GM18517 (cell line): ENCODE results near the gene SLC35G6.
"Not testable (repeated sequence)": the region's sequence is repeated elsewhere in the genome, so short reads cannot be mapped to it uniquely, and the experiment has no call there.

Experiments
- ATAC-seq: cut with Tn5 transposase; IDR thresholded peaks from one replicate; pipeline ENCODE4 v1.9.1; 2021; ENCODE audit warnings: mild to moderate bottlenecking, moderate library complexity; ENCODE audit not compliant: unreplicated experiment

Gene SLC35G6

DNA sequence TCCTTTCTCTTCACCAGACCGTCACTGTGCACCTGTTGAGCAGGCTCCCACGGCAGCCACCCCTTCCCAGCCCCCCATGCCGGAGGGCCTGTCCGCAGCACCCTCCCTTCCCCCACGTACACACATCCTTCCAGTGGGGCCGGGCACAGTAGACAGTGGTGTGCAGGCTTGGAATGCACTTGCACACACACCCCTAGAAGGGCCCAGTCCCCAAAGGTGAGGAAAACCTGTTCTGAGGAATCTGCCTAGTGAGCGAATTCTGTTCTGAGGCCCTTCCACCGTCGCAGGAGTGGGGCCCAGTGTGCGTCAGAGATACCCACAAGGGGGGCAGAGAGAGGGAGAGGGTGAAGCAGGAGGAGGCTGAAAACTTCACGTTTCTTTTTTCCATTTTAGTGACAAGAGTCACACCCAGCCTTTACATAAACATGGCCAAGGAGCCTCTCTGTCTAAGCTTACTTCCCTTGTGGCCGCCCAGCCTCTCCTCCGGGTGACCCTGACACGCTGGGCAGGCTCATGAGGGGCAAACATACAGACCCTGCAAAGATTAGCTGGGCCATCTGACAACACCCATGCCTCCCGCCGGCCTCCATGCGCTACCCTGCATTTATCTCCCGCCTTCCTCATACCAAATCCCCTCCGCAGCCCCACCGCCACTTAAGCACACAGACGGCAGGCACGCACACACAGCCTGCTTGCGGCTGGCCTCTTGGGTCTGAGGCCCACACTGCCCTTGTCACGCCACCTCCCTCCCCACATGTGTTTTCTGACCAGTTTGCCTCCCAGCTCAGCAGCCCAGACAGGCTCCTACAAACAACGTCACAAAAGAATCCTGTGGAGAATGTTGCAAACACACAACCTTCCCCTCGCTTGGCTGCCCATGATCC, 3.6 kb upstream of the SLC35G6 start:
- ATAC-seq, result no peak

DNA sequence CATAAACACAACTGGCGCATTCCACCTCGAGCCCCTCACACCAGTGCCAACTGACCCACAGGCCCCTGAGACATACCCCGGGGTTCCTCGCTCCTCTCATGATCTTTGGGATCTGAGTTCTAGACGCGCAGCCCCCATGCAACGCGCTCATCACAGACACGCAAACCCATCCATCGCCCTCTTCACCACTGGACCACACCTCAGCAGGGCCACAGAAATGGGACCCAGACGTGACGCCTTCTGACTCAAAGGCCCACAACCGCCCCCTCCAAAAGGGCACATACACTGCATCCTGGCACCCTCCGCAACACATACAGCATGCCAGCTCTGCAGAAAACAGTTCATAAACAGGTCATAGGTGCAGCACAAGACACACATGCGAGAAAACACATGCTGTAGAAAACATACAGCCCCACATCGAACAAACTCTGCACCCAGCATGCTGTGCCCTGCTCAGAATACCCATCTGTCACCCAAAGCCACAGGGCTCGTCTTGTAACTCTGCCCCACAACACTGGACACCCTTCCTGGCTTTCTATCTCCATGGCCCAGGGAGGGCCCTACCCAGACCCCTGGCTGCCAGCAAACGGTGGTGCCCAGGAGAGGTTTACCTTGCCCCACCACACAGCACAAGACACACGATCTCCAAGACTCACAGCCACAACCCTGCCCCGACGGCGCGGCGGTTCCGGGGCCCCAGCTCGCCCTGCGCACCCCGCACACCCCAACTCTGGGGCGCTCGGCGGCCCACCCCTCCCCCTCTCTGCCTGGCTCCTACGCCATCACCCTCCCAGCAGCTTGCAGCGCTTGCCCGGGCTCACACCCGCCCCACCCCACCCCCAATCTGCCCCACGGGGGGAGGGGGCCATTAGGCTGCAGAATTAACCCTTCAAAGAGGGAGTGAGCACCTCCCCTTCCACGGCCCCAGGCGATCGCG, 2.7 kb upstream of the SLC35G6 start:
- no peak for ATAC-seq

DNA sequence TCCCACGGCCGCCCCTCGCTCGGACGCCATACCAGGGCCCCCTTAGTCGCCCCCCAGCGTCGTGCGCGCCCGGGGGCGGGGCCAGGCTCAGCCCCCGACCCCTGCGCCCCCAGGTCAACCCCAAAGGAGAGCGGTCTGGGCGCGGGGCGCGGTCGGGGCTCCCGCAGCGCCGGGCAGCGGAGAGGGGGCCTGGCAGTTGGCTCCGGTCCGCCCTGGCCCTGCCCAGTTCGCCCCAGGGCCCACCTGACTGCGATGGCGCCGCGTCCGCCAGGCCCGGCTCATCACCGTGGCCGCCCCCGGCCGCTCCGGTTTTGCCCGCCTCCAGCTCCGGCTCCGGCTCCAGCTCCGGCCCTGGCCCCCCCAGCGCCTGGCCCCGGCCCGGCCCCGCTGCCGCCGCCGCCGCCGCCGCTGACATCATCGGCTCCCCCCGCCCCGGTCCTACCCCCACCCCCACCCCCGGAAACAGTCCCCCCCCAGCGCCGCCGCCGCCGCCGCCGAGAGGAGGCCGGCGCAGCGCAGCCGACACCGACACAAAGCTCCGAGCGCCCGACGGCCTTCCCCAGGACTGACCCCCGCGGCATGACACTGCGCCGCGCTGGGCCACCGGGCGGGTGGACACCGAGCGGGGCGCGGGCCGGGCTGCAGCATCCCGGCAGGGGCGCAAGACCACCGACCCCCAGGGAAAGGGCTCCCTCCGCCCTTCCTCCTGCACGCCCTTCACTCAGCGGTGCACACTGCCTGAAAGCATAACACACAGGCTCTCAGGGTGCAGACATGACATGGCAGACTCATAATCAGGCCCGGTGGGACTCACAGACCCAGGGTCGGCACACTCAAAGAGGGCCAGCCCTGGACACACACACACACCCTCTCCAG, 1.8 kb upstream of the SLC35G6 start, which contains the start of gene ZBTB4:
Gene ZBTB4 (minus strand): TSS at position 419 of the 876 bp plus-strand sequence. CDS start 12,830 bp downstream, outside the sequence.
- ATAC-seq, result no peak

DNA sequence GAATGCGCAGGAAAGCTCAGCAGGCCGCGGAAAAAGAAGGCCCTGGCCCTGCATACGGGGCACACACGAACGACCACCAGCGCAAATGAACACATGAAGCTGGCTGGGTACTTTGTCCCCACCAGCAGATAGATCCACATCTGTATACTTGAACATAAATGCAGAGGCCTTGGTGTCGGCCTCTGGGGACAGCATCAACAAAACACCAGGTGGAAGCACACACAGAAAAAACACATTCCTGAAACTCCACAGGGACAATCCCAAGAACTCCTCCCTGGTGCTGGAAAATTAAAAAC, 1.2 kb upstream of the SLC35G6 start:
- no peak for ATAC-seq

DNA sequence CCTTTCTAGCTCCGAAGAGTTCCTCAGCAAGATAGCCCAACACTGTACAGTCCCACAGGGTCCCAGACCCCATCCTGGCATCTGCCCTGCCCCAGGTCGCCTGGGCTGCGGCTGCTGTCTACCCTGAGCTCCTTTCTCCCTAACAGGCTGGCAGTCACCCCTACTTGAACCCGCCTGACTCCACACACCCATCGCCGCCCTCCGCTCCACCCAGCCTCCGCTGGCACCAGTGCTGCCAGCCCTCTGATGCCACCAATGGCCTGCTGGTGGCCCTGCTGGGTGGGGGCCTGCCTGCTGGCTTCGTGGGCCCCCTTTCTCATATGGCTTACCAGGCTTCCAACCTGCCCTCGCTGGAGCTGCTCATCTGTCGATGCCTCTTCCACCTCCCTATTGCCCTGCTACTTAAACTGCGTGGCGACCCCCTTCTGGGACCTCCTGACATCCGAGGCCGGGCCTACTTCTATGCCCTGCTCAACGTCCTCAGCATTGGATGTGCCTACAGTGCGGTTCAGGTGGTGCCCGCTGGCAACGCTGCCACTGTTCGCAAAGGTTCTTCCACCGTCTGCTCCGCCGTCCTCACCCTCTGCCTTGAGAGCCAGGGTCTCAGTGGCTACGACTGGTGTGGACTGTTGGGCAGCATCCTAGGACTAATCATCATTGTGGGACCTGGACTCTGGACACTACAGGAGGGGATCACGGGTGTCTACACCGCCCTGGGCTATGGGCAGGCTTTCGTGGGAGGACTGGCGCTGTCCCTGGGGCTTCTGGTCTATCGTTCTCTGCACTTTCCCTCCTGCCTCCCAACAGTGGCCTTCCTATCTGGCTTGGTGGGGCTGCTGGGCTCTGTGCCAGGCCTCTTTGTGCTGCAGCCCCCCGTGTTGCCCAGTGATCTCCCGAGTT, 846 bp downstream of the SLC35G6 start:
- ATAC-seq, result not testable (repeated sequence)

DNA sequence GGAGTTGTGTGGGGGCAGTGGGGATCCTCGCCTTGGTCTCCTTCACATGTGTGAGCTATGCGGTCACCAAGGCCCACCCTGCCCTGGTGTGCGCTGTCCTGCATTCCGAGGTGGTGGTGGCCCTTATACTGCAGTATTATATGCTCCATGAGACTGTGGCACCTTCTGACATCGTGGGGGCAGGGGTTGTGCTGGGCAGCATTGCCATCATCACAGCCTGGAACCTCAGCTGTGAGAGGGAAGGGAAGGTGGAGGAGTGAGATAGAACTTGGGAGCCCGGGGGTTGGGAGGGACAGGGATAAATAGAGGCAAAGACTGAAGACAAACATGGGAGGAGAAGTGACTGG, 1.5 kb downstream of the SLC35G6 start:
- not testable (repeated sequence) for ATAC-seq

DNA sequence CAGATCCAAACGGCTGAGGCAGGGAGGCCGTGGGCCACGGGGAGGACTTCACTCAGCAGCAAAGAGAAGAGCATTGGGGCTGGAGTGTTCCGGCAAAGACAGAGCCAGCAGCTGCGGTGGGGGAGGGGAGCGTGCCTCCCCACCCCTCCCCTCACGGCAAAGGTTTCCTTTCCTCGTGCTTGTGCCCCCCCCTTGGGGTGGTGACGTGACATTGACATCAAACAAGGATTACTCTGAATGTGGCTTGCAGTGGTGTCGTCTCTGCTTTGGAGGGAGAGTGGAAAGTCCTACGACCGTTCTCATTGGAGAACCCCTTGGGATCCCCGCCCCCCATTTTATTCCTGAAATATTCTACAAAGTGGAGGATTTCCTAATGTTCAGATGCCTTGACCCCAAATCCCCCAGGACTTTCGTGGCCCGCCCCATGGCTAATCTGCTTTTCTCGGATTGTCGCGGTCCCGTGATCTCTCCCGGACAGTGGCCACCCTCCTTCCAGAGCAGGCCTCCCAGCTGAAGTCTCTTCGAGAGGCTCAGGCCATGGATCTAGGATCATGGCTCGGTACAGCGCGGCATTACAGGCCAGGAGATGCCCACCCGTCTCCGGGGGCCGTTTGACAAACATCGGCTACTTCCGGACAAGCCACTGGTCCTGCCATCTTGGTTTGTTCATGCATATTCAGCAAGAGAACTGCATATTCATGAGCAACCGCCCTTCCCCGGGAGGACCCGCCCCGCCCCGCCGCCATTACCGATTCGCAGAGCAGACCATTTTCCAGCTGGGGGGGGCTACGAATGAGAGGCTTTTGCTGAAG, 2.2 kb downstream of the SLC35G6 start:
- peak; percentile 35 for ATAC-seq

DNA sequence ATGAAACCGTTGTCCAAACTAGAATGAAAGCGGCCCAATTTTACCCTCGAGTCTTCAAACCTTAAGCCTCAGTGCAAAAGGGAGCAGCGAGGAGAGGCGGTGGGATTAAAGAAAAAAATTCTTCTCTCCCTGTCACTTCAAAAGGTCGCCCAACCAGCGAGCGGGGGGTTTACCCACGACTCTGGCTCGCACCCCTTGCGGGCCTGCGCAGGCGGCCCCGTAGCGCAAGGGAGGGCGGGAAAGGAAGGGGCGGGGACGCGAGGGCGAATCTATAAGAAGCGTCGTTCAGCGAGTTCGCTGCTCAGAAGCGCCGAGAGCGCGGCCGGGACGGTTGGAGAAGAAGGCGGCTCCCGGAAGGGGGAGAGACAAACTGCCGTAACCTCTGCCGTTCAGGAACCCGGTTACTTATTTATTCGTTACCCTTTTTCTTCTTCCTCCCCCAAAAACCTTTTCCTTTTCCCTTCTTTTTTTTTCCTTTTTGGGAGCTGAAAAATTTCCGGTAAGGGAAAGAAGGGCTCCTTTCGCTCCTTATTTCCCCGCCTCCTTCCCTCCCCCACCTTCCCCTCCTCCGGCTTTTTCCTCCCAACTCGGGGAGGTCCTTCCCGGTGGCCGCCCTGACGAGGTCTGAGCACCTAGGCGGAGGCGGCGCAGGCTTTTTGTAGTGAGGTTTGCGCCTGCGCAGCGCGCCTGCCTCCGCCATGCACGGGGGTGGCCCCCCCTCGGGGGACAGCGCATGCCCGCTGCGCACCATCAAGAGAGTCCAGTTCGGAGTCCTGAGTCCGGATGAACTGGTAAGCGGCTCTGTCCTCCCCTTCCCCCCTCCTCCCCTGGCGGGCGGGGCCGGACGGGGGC, 3.0 kb downstream of the SLC35G6 start, which contains the start of gene POLR2A:
Gene POLR2A (plus strand): TSS at position 300 of the 852 bp plus-strand sequence.
- ATAC-seq, result peak; percentile 65

DNA sequence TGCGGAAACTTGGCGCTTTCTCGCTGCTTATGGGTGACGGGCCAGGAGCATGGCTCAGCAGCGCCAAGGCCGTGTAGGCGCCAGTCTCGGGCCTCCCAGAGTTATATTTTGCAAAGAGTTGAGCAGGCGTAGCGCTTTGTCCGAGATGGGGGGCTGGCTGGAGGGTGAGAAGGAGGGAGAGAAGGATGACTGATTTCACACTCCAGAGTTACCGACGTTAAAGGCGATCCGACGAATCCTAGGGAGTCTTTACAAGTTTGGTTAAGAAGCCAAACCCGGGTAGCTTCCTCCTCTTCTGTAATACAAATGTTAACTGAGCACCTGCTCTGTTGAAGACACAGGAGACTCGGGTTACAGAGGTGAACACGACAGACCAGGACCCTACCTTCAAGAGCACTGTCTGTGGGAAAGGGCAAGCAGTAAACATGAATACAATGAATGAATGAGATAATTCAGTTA, 3.7 kb downstream of the SLC35G6 start:
- ATAC-seq, result no peak

DNA sequence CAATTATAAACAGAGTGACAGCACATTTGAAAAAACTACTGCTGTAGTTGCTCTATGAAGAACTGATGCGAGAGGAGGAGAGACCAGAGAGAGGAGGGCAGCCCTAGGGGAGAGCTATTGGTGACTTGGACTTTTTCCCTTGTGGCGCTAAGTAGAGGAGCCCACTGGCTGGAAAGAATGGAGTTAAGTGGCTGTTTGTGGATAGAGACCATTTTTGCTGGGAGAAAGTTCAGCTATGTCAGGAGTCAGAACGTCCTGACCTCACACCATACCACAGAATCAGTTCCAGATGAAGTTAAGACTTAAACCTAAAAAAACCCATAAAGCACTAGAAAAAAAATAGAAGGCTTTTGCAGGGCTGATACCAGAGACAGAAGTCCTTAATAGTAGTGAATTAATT, 4.9 kb downstream of the SLC35G6 start:
- ATAC-seq, result no peak

DNA sequence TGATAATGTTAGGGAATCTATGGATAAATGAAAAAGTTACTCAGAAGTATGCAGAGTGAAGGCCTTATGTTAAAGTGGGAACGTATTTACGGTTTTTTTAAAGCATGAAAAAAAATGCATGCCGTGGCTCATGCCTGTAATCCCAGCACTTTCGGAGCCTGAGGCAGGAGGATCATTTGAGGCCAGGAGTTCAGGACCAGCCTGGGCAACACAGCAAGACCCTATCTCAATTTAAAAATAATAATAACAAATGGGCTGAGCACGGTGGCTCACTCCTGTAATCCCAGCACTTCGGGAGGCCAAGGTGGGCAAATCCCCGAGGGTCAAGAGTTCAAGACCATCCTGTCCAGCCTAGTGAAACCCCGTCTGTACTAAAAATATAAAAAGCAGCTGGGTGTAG, 8.9 kb downstream of the SLC35G6 start:
- no peak for ATAC-seq

DNA sequence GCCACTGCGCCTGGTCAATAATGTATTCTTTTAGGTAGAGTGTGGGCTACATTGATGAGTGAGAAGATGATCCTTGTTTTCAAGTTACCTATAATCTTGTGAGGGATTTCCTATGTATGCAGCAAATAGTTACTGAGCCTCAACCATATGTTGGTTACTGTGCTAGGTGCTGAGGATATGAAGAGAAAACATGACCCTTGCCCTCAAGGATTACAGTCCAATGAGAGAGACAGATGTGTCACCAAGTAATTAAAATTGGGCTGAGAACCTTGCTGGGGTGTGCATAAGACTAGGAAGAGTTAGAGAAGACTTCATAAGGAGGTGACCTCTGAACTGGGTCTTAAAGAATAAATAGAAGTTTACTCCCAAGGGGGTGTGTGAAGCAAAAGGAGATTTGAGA, 10.3 kb downstream of the SLC35G6 start:
- no peak for ATAC-seq

DNA sequence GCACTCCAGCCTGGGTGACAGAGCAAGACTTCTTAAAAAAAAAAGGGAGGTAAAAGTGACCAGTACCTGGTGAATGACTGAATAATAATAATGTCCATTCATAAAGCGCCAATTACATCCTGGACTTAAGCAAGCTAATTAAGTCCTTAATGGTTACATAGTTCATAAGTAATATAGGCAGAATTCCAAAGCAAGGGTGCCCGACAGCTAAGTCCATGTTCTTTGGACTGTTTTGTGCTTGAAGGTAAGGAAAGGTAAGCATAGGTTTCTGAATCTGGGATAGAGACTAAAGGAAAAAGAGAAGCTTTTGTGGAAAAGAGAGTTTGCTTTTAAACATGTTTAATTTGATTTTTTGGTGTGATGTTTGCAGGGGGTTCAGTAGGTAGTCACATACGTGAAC, 12.7 kb downstream of the SLC35G6 start:
- ATAC-seq, result no peak

DNA sequence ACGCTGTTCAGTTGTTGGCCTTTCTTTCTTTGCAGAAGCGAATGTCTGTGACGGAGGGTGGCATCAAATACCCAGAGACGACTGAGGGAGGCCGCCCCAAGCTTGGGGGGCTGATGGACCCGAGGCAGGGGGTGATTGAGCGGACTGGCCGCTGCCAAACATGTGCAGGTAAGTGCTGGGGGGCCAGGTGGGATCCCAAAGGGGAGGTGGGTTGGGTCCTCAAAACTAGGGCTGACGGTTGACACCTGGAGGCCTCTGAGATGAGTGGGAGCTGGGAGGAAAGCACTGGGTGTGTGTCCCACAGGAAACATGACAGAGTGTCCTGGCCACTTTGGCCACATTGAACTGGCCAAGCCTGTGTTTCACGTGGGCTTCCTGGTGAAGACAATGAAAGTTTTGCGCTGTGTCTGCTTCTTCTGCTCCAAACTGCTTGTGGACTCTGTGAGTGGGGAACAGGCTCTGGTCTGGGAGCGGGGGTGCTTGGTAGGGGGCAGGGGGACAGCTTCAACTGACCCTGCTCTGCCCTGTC, 14.7 kb downstream of the SLC35G6 start:
- ATAC-seq, result no peak

DNA sequence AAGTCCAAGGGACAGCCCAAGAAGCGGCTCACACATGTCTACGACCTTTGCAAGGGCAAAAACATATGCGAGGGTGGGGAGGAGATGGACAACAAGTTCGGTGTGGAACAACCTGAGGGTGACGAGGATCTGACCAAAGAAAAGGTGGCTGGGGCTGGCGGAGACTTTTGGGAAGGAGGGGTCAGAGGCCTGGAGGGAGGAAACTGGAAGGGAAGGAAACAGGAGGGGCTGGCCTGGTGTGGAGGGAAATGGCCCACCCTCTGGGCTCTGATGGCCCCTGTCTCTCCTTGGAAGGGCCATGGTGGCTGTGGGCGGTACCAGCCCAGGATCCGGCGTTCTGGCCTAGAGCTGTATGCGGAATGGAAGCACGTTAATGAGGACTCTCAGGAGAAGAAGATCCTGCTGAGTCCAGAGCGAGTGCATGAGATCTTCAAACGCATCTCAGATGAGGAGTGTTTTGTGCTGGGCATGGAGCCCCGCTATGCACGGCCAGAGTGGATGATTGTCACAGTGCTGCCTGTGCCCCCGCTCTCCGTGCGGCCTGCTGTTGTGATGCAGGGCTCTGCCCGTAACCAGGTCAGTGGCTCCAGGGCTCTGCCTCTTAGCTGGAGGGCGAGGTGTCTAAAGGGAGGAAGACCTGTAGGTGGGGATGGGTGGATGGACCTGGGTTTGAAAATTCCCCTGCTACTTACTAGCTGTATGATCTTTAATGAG, 15.4 kb downstream of the SLC35G6 start:
- no peak for ATAC-seq

DNA sequence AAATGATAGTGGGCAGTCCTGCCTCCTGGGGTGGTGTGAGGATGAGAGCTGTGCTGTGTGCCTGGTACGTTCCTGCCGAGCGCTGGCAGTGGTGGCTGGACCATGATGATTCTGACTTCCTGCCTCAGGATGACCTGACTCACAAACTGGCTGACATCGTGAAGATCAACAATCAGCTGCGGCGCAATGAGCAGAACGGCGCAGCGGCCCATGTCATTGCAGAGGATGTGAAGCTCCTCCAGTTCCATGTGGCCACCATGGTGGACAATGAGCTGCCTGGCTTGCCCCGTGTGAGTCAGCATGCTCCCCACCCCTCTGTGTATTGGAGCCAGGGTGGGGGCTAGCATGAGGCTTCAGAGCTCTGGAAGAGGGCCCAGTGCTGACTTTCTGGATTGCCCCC, 16.0 kb downstream of the SLC35G6 start:
- ATAC-seq, result no peak

DNA sequence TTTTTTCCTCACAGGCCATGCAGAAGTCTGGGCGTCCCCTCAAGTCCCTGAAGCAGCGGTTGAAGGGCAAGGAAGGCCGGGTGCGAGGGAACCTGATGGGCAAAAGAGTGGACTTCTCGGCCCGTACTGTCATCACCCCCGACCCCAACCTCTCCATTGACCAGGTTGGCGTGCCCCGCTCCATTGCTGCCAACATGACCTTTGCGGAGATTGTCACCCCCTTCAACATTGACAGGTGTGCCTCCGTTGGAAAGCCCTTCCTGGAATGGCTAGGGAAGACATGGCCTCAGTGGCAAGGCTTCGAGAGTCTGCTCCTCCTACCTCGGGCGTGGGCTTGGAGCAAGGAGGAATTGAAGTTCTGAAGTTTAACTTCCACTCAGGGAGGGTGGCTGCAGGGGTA, 16.4 kb downstream of the SLC35G6 start:
- ATAC-seq, result no peak
